A549 (cell line): ENCODE results near the gene B3GALT6.

Experiments used
- BHLHE40 ChIP-seq: IDR thresholded peaks from 2 replicates; pipeline ENCODE4 v1.6.1; 2012; ENCODE audit warnings: low read depth, low read length, inconsistent platforms
- CHD2 ChIP-seq: fragments of 150-350 bp; IDR thresholded peaks from 2 replicates; pipeline ENCODE4 v1.6.1; 2014; ENCODE audit warnings: low read length; ENCODE audit not compliant: partially characterized antibody
- CTCF ChIP-seq: fragments of >200 bp; sonication (Bioruptor Twin); formaldehyde crosslinking; IDR thresholded peaks from 3 replicates; pipeline ENCODE4 v1.5.1; 2016
- KDM5A ChIP-seq: fragments of 200-600 bp; sonication (generic); IDR thresholded peaks from 2 replicates; pipeline ENCODE4 v1.6.1; 2016; ENCODE audit warnings: antibody characterized with exemption, mild to moderate bottlenecking
- MAX ChIP-seq: IDR thresholded peaks from 2 replicates; pipeline ENCODE4 v1.6.1; 2012
- POLR2A ChIP-seq: IDR thresholded peaks from 2 replicates; pipeline ENCODE4 v1.6.1; 2012; ENCODE audit warnings: mild to moderate bottlenecking, low read length

- TF ChIP-seq POLR2A (no peak), CTCF (no peak), CHD2 (no peak), KDM5A (no peak), MAX (no peak), BHLHE40 (no peak)
These were observed 30.7 kb downstream of the B3GALT6 start for GRCh38 chr1:1262758-1263157.
